Measurements from ENCODE around the gene ANKHD1.
A peak's percentile ranks its signal among the peaks of the same experiment; 100 is the strongest.

ANKHD1 gene

GRCh38 chr5:140564196-140565023, 162.8 kb downstream of the ANKHD1 start, which contains the start of the genes APBB3 and SLC35A4:
Gene APBB3 (minus strand): TSS chr5:140564598. CDS start chr5:140564245, 353 bp downstream.
Gene SLC35A4 (plus strand): TSS chr5:140564828. CDS start chr5:140567170, 2,342 bp downstream.
- no peak for TF ChIP-seq ZNF274 (IDR thresholded peaks at IDR 0.05; ENCODE audit: low read depth, low read length)
- H3K4me3 ChIP-seq (ENCODE audit: low read length): peak within 1 kb of the TSS; percentile 91

GRCh38 chr5:140565024-140565779, 163.6 kb downstream of the ANKHD1 start:
- TF ChIP-seq ZNF274 (IDR thresholded peaks at IDR 0.05; ENCODE audit: low read depth, low read length): no peak
- peak overlapping the region; percentile 91 for H3K4me3 ChIP-seq (ENCODE audit: low read length)

GRCh38 chr5:140565780-140566095, 164.1 kb downstream of the ANKHD1 start:
- H3K4me3 ChIP-seq (ENCODE audit: low read length): peak overlapping the region; percentile 91
- TF ChIP-seq ZNF274 (IDR thresholded peaks at IDR 0.05; ENCODE audit: low read depth, low read length): no peak

GRCh38 chr5:140566665-140567064, 165.0 kb downstream of the ANKHD1 start:
- TF ChIP-seq ZNF274 (IDR thresholded peaks at IDR 0.05; ENCODE audit: low read depth, low read length): no peak
- H3K4me3 ChIP-seq (ENCODE audit: low read length): no peak overlapping the region

GRCh38 chr5:140567136-140567818, 165.6 kb downstream of the ANKHD1 start:
- H3K4me3 ChIP-seq (ENCODE audit: low read length): no peak overlapping the region

GRCh38 chr5:140567871-140568270, 166.2 kb downstream of the ANKHD1 start:
- TF ChIP-seq ZNF274 (IDR thresholded peaks at IDR 0.05; ENCODE audit: low read depth, low read length): no peak
- H3K4me3 ChIP-seq (ENCODE audit: low read length): no peak overlapping the region

More at GRCh38 chr5:140567136-140567818, 165.6 kb downstream of the ANKHD1 start:
- no peak for TF ChIP-seq ZNF274 (IDR thresholded peaks at IDR 0.05; ENCODE audit: low read depth, low read length)

- TF ChIP-seq ZNF274 (IDR thresholded peaks at IDR 0.05; ENCODE audit: low read depth, low read length): no peak
- no peak overlapping the region for H3K4me3 ChIP-seq (ENCODE audit: low read length)
Observed at GRCh38 chr5:140568443-140569063, 166.9 kb downstream of the ANKHD1 start.

GRCh38 chr5:140569197-140569596, 167.6 kb downstream of the ANKHD1 start:
- no peak for TF ChIP-seq ZNF274 (IDR thresholded peaks at IDR 0.05; ENCODE audit: low read depth, low read length)
- no peak overlapping the region for H3K4me3 ChIP-seq (ENCODE audit: low read length)

GRCh38 chr5:140570058-140570457, 168.4 kb downstream of the ANKHD1 start:
- H3K4me3 ChIP-seq (ENCODE audit: low read length): no peak overlapping the region
- TF ChIP-seq ZNF274 (IDR thresholded peaks at IDR 0.05; ENCODE audit: low read depth, low read length): no peak

GRCh38 chr5:140570488-140570887, 168.9 kb downstream of the ANKHD1 start:
- no peak for TF ChIP-seq ZNF274 (IDR thresholded peaks at IDR 0.05; ENCODE audit: low read depth, low read length)
- no peak overlapping the region for H3K4me3 ChIP-seq (ENCODE audit: low read length)

- TF ChIP-seq ZNF274 (IDR thresholded peaks at IDR 0.05; ENCODE audit: low read depth, low read length): no peak
- H3K4me3 ChIP-seq (ENCODE audit: low read length): no peak overlapping the region
Observed at GRCh38 chr5:140571105-140571504, 169.5 kb downstream of the ANKHD1 start.

- TF ChIP-seq ZNF274 (IDR thresholded peaks at IDR 0.05; ENCODE audit: low read depth, low read length): no peak
- H3K4me3 ChIP-seq (ENCODE audit: low read length): no peak overlapping the region
Observed at GRCh38 chr5:140573683-140574082, 172.1 kb downstream of the ANKHD1 start.

GRCh38 chr5:140574165-140574564, 172.5 kb downstream of the ANKHD1 start:
- H3K4me3 ChIP-seq (ENCODE audit: low read length): no peak overlapping the region
- no peak for TF ChIP-seq ZNF274 (IDR thresholded peaks at IDR 0.05; ENCODE audit: low read depth, low read length)

- TF ChIP-seq ZNF274 (IDR thresholded peaks at IDR 0.05; ENCODE audit: low read depth, low read length): no peak
- no peak overlapping the region for H3K4me3 ChIP-seq (ENCODE audit: low read length)
Observed at GRCh38 chr5:140575309-140575708, 173.7 kb downstream of the ANKHD1 start.

Data from GM08714 (cell line).